HL-60 (cell line): ENCODE results near the gene DACT3.

ENCODE experiments used
- POLR2AphosphoS5 ChIP-seq: IDR thresholded peaks from 2 replicates; pipeline ENCODE4 v1.6.1; 2012; ENCODE audit warnings: low read depth
- TF ChIP-seq, protein P1 (sequence below): IDR thresholded peaks from one replicate; pipeline ENCODE4 v1.5.1; 2011; ENCODE audit warnings: low read length, control low read depth, inconsistent platforms; ENCODE audit not compliant: insufficient read depth
- TF ChIP-seq, protein P2 (sequence below): IDR thresholded peaks from 2 replicates; pipeline ENCODE4 v1.6.1; 2012; ENCODE audit warnings: low read depth; ENCODE audit not compliant: insufficient replicate concordance

DNA sequence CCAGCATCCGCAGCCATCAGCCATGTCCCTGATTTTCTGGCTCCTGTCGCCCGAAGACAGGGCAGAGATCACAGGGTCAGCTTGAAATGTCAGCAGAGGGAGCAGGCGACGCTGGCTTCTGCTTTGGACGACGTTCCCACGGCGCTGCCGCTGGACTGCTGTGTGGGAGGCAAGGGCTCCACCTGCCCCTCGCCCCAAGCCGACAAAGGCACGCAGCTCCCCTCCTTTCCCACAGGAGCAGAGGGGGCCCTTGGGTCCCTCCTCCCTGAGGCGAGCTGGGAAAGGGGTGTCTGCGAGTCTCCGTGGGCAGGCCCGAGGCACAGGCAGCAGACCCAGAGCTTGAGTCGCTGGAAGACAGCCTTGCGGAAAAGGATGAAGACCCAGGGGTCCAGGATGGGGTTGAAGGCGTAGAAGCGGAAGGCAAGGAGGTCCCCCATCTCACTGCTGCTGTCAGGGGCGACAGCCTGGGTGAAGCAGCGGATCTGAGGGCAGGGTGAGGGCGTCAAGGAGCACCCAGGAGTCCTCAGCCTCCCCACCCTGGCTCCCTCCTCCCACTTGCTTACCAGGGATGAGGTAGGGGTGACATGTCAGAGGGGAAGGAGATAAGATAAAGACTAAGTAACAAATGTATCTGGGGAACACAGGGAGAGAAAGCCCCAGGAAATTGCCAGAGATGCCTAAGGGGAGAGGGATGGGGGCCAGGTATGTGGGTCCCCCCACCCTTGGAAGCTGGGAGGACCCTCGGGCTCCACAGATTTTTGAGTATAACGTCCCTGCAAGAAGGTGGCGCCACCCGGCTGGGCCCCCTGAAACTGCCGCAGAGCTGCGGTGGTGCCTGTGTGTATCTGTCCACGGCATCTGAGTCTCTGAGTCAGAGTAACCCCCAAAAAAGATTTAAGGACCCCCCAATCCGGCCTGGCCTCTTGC lies 39.5 kb downstream of the DACT3 start:
- TF ChIP-seq, protein P1, sequence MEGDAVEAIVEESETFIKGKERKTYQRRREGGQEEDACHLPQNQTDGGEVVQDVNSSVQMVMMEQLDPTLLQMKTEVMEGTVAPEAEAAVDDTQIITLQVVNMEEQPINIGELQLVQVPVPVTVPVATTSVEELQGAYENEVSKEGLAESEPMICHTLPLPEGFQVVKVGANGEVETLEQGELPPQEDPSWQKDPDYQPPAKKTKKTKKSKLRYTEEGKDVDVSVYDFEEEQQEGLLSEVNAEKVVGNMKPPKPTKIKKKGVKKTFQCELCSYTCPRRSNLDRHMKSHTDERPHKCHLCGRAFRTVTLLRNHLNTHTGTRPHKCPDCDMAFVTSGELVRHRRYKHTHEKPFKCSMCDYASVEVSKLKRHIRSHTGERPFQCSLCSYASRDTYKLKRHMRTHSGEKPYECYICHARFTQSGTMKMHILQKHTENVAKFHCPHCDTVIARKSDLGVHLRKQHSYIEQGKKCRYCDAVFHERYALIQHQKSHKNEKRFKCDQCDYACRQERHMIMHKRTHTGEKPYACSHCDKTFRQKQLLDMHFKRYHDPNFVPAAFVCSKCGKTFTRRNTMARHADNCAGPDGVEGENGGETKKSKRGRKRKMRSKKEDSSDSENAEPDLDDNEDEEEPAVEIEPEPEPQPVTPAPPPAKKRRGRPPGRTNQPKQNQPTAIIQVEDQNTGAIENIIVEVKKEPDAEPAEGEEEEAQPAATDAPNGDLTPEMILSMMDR = no peak
- TF ChIP-seq, protein P2, sequence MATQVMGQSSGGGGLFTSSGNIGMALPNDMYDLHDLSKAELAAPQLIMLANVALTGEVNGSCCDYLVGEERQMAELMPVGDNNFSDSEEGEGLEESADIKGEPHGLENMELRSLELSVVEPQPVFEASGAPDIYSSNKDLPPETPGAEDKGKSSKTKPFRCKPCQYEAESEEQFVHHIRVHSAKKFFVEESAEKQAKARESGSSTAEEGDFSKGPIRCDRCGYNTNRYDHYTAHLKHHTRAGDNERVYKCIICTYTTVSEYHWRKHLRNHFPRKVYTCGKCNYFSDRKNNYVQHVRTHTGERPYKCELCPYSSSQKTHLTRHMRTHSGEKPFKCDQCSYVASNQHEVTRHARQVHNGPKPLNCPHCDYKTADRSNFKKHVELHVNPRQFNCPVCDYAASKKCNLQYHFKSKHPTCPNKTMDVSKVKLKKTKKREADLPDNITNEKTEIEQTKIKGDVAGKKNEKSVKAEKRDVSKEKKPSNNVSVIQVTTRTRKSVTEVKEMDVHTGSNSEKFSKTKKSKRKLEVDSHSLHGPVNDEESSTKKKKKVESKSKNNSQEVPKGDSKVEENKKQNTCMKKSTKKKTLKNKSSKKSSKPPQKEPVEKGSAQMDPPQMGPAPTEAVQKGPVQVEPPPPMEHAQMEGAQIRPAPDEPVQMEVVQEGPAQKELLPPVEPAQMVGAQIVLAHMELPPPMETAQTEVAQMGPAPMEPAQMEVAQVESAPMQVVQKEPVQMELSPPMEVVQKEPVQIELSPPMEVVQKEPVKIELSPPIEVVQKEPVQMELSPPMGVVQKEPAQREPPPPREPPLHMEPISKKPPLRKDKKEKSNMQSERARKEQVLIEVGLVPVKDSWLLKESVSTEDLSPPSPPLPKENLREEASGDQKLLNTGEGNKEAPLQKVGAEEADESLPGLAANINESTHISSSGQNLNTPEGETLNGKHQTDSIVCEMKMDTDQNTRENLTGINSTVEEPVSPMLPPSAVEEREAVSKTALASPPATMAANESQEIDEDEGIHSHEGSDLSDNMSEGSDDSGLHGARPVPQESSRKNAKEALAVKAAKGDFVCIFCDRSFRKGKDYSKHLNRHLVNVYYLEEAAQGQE = no peak
- no peak for TF ChIP-seq POLR2AphosphoS5
